ENCODE measurements around the gene GNAL. TPM values are rescaled to one million over a fixed set of nuclear protein-coding genes. Genes with fewer than 3 reads are reported as not detected.

Gene GNAL
- total and polyA plus RNA-seq, 2 of the 4 experiments (the other 2 are of a cell fraction) = 0.15 to 0.36 TPM

DNA sequence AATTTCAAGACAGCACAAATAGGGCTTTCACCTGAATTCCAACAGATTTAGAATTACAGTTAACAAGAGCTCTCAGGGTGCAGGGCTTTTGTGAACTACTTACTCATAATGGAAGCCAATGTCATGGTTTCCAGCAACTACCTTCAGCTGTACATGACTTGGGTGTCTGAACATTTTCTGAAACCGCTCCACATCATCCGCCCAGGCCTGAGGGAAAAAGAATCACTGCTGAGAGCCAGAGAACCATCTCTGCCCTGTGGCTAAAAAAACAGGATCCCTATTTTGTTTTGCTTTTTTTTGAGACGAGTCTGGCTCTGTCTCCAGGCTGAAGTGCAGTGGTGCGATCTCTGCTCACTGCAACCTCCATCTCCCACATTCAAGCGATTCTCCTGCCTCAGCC lies 200.2 kb downstream of the GNAL start:
- dilution Hi-C loops (cut with HindIII; ENCODE audit: low sequenced_read_pairs, unreplicated experiment) = no loop called here
- Histone ChIP-seq H2BK120ac (ENCODE audit: low read depth, low read length) (no peak overlapping the region), H3K14ac (replicated peaks; ENCODE audit: low read depth, low read length) (no peak overlapping the region), H2AFZ (replicated peaks; ENCODE audit: low read length, poor library complexity) (no peak overlapping the region), H2AK5ac (ENCODE audit: low read depth, low read length) (no peak overlapping the region), H3K9me1 (ENCODE audit: insufficient read depth, low read length) (peaks cover 12% of the 10 kb centered on the region), H4K91ac (ENCODE audit: insufficient read depth, low read depth, low read length) (no peak overlapping the region), H3K36me3 (ENCODE audit: control insufficient read depth, insufficient read depth, low read length) (peaks cover 38% of the 10 kb centered on the region), H2BK20ac (ENCODE audit: low read depth, low read length) (no peak overlapping the region), H3K18ac (ENCODE audit: low read depth, low read length) (no peak overlapping the region), H3K4me3 (ENCODE audit: insufficient read depth, low read depth, low read length) (no peak overlapping the region), H3K9me3 (ENCODE audit: control insufficient read depth, insufficient read depth, low read length) (no peaks in the 10 kb centered on the region), H4K5ac (ENCODE audit: low read depth, low read length) (no peak overlapping the region), H3K4me1 (ENCODE audit: control insufficient read depth, insufficient read depth, low read length) (peaks cover 2% of the 10 kb centered on the region; the same call in 1 of the 2 replicates), H4K20me1 (ENCODE audit: insufficient read depth, low read length) (no peaks in the 10 kb centered on the region), H3K4me2 (ENCODE audit: low read depth, low read length) (no peak overlapping the region), H2BK15ac (ENCODE audit: low read depth, low read length) (no peak overlapping the region), H3K23ac (ENCODE audit: low read depth, low read length) (no peak overlapping the region), H3K4ac (ENCODE audit: low read depth, low read length) (no peak overlapping the region), H4K8ac (ENCODE audit: low read depth in 2 of 2, low read length in 2 of 2) (no peak overlapping the region), H3K27ac (ENCODE audit: insufficient read depth, low read length) (no peak overlapping the region), H2AK9ac (replicated peaks; ENCODE audit: low read depth, low read length, poor library complexity) (no peak overlapping the region), H3K79me1 (ENCODE audit: low read depth in 1 of 2, low read length in 2 of 2) (no peaks in the 10 kb centered on the region), H3K56ac (ENCODE audit: extremely low read depth, insufficient read depth, low read length) (no peak overlapping the region), H3K9ac (ENCODE audit: low read depth, low read length) (no peak overlapping the region), H3K27me3 (ENCODE audit: control insufficient read depth, insufficient read depth, low read length) (no peaks in the 10 kb centered on the region), H2BK5ac (ENCODE audit: low read depth, low read length, poor library complexity, severe bottlenecking) (no peak overlapping the region)
- ATAC-seq (ENCODE audit: low read depth) (no peak), DNase-seq (no peak)
- TF ChIP-seq FOS (IDR thresholded peaks at IDR 0.05; ENCODE audit: low read depth, low read length) (no peak), NFE2L2 (IDR thresholded peaks at IDR 0.05; ENCODE audit: low read depth, low read length) (no peak), CEBPB (IDR thresholded peaks at IDR 0.05; ENCODE audit: low read depth, low read length) (no peak), MAFK (IDR thresholded peaks at IDR 0.05; ENCODE audit: low read depth, low read length) (no peak), POLR2A (IDR thresholded peaks at IDR 0.05; ENCODE audit: low read depth, low read length) (no peak), RAD21 (IDR thresholded peaks at IDR 0.05; ENCODE audit: low read length) (no peak), BHLHE40 (IDR thresholded peaks at IDR 0.05; ENCODE audit: low read depth, low read length) (no peak), MAZ (IDR thresholded peaks at IDR 0.05; ENCODE audit: borderline replicate concordance, low read depth, low read length) (no peak), MXI1 (IDR thresholded peaks at IDR 0.05; ENCODE audit: borderline replicate concordance, low read depth, low read length) (no peak), CHD1 (IDR thresholded peaks at IDR 0.05; ENCODE audit: low read depth, low read length) (no peak), RCOR1 (IDR thresholded peaks at IDR 0.05; ENCODE audit: insufficient replicate concordance, low read length) (no peak), SMC3 (IDR thresholded peaks at IDR 0.05; ENCODE audit: low read depth, low read length) (no peak), RFX5 (IDR thresholded peaks at IDR 0.05; ENCODE audit: low read depth, low read length) (no peak)
- TF ChIP-seq, protein P1, sequence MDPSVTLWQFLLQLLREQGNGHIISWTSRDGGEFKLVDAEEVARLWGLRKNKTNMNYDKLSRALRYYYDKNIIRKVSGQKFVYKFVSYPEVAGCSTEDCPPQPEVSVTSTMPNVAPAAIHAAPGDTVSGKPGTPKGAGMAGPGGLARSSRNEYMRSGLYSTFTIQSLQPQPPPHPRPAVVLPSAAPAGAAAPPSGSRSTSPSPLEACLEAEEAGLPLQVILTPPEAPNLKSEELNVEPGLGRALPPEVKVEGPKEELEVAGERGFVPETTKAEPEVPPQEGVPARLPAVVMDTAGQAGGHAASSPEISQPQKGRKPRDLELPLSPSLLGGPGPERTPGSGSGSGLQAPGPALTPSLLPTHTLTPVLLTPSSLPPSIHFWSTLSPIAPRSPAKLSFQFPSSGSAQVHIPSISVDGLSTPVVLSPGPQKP (IDR thresholded peaks at IDR 0.05; ENCODE audit: borderline replicate concordance, low read depth, low read length) = no peak
- TF ChIP-seq, protein P2, sequence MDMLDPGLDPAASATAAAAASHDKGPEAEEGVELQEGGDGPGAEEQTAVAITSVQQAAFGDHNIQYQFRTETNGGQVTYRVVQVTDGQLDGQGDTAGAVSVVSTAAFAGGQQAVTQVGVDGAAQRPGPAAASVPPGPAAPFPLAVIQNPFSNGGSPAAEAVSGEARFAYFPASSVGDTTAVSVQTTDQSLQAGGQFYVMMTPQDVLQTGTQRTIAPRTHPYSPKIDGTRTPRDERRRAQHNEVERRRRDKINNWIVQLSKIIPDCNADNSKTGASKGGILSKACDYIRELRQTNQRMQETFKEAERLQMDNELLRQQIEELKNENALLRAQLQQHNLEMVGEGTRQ (IDR thresholded peaks at IDR 0.05; ENCODE audit: low read depth, low read length) = no peak
- TF ChIP-seq, protein P3, sequence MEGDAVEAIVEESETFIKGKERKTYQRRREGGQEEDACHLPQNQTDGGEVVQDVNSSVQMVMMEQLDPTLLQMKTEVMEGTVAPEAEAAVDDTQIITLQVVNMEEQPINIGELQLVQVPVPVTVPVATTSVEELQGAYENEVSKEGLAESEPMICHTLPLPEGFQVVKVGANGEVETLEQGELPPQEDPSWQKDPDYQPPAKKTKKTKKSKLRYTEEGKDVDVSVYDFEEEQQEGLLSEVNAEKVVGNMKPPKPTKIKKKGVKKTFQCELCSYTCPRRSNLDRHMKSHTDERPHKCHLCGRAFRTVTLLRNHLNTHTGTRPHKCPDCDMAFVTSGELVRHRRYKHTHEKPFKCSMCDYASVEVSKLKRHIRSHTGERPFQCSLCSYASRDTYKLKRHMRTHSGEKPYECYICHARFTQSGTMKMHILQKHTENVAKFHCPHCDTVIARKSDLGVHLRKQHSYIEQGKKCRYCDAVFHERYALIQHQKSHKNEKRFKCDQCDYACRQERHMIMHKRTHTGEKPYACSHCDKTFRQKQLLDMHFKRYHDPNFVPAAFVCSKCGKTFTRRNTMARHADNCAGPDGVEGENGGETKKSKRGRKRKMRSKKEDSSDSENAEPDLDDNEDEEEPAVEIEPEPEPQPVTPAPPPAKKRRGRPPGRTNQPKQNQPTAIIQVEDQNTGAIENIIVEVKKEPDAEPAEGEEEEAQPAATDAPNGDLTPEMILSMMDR (conservative IDR thresholded peaks at IDR 0.05; ENCODE audit: low read depth, low read length) = no peak
- ChIA-PET POLR2A (ENCODE audit: unreplicated experiment) (no interaction called here), CTCF (no interaction called here)
- in situ Hi-C loops (cut with MboI; ENCODE audit: low sequenced_read_pairs) = no loop called here
- intact Hi-C loops (cut with micrococcal nuclease) = no loop called here
- no TSS peak for BruUV-seq (replicated peaks)
- 83% methylated on average over 2 of the region's 5 CpGs; no CpG with 5 or more reads in 1 of the 2 experiments for WGBS, 2 experiments (ENCODE audit: extremely low coverage in 2 of 2, insufficient read length in 1 of 2)
